ENCODE results near the gene ZNF710. TPM values are rescaled to one million over a fixed set of nuclear protein-coding genes. Genes with fewer than 3 reads are reported as not detected.

ZNF710 gene
- total RNA-seq, 3 donors from 2014 or later (not counting 1 experiment from before 2014, with no cell fraction given): 26.5 to 43.1 (median 26.6) TPM

DNA sequence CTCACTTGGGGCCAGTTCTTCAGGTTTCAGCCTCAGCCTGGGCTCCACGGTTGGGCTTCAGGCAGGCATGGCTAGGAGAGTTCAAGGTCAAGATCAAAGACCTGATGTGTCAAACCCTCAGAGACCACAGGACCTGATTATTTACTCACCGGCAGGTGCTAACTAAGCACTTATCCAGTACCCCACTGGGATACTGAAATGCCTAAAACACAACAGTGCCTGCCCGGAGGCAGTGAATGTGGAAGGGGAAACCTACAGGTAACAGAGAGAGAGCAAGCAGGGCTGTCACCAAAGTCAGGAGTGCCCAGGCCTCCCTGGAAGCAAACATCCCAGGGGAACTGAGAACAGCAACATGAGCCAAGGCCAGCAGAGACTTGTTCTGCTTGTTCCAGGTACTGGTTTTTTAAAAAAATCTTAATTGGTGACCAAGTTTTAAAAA, 94.4 kb downstream of the ZNF710 start:
- Histone ChIP-seq H3K27ac (ENCODE audit: low read length) (peak overlapping the region; percentile 90), H3K4me3 (ENCODE audit: low read length) (no peak overlapping the region), H3K36me3 (ENCODE audit: control insufficient read depth, insufficient read depth, low read length) (peaks cover 11% of the 10 kb centered on the region), H3K4me1 (ENCODE audit: control insufficient read depth, insufficient read depth, low read length) (peaks cover 62% of the 10 kb centered on the region), H3K27me3 (ENCODE audit: control insufficient read depth, insufficient read depth, low read length) (no peaks in the 10 kb centered on the region), H3K9me3 (ENCODE audit: control insufficient read depth, insufficient read depth, low read length) (no peaks in the 10 kb centered on the region)
- ATAC-seq: peak in 1 of 3 donors; percentile 5
- Mint-ChIP-seq H3K27ac (peak overlapping the region; percentile 94 to 100), H3K9me3 (no peaks in the 10 kb centered on the region), H3K36me3 (no peaks in the 10 kb centered on the region), H3K27me3 (ENCODE audit: low read depth in 2 of 2) (no peaks in the 10 kb centered on the region), H3K4me3 (peak overlapping the region; percentile 70), H3K4me1 (peaks cover 66 to 74% of the 10 kb centered on the region in 2 donors)
- intact Hi-C loops (cut with micrococcal nuclease): loop anchor here (5.0 kb wide), 1 partner anchor 137 kb away; the partner anchor contains the start of genes CIB1 and GDPGP1
- no peak for TF ChIP-seq CTCF (IDR thresholded peaks at IDR 0.05)
- 39% methylated on average over 3 of the region's 3 CpGs for WGBS (ENCODE audit: insufficient coverage)
- DNase-seq: peak in 1 of 2 donors; percentile 66

DNA sequence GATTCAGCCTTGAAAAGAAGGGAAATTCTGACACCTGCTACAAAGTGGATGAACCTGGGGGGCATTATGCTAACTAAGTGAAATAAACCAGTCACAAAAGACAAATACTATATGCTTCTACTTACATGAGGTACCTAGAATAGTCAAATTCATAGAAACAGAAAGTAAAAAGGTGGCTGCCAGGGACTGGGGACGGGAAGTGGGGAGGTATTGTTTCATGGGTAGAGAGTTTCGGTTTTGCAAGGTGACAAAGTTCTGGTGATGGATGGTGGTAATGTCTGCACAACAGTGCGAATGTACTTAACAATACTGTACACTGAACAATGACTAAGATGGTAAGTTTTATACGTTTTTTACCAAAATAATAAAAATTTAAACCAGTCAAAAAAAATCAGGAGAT, 96.4 kb downstream of the ZNF710 start:
- H3K27me3 ChIP-seq (ENCODE audit: control insufficient read depth, insufficient read depth, low read length): no peaks in the 10 kb centered on the region
- H3K4me1 ChIP-seq (ENCODE audit: control insufficient read depth, insufficient read depth, low read length): peaks cover 74% of the 10 kb centered on the region
- TF ChIP-seq CTCF (IDR thresholded peaks at IDR 0.05): no peak
- peaks cover 75 to 79% of the 10 kb centered on the region in 2 donors for H3K4me1 Mint-ChIP-seq
- H3K27ac ChIP-seq (ENCODE audit: low read length): peak overlapping the region; percentile 90
- 0% methylated on average over 2 of the region's 4 CpGs for WGBS (ENCODE audit: insufficient coverage)
- ATAC-seq (peak; percentile 70 to 81 (median 74)), DNase-seq (peak; percentile 43 to 88)
- H3K4me3 ChIP-seq (ENCODE audit: low read length): no peak overlapping the region
- H3K4me3 Mint-ChIP-seq: peak overlapping the region; percentile 90
- H3K27ac Mint-ChIP-seq: peak overlapping the region; percentile 94 to 100
- no peaks in the 10 kb centered on the region for H3K9me3 ChIP-seq (ENCODE audit: control insufficient read depth, insufficient read depth, low read length)
- H3K27me3 Mint-ChIP-seq (ENCODE audit: low read depth in 2 of 2): no peaks in the 10 kb centered on the region
- no peaks in the 10 kb centered on the region for H3K36me3 Mint-ChIP-seq
- intact Hi-C loops (cut with micrococcal nuclease): loop anchor here (2.0 to 5.0 kb wide), 2 partner anchors 59 to 135 kb away; partner anchors contain the start of genes CIB1 and GDPGP1
- no peaks in the 10 kb centered on the region for H3K9me3 Mint-ChIP-seq
- H3K36me3 ChIP-seq (ENCODE audit: control insufficient read depth, insufficient read depth, low read length): no peaks in the 10 kb centered on the region

DNA sequence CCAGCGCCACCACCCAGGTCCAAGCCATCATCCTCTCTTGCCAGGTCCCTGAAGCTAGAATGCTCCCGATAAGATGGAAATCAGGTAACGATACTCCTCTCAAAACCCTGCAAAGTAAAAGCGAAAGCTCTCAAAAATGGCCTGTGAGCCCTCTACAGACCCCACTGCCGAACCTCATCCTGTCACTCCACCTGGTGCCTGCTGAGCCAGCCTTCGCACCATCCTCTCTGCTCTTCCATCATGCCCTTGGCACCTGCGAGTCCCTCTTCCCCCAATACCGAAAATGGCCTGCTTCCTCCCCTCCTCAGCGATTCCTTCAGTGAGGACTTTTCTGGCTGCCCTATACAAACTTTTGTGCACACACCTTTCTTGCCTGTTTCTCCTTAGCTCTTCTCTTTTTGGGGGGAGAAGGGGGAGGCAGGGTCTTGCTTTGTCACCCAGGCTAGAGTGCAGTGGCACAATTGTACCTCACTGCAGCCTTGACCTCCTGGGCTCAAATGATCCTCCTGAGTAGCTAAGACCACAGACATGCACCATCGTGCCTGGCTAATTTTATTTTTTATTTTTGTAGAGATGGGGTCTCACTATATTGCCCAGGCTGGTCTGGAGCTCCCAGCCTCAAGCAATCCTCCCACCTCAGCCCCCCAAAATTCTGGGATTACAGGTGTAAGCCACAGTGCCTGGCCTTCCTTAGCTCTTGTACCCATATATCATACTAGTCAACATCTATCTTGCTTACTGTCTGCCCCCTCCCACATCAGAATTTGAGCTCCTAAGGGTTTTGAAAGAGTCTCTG, 98.1 kb downstream of the ZNF710 start:
- H3K27ac Mint-ChIP-seq: peak overlapping the region; percentile 94 to 100
- H3K4me3 ChIP-seq (ENCODE audit: low read length): peak overlapping the region; percentile 14
- intact Hi-C loops (cut with micrococcal nuclease): loop anchor here (5.0 kb wide), 1 partner anchor 133 kb away; the partner anchor contains the start of genes CIB1 and GDPGP1

More for the DNA sequence above, 98.1 kb downstream of the ZNF710 start:
- DNase-seq (peak in 1 of 2 donors; percentile 82), ATAC-seq (peak in 2 of 3 donors; percentile 19 to 22)
- Mint-ChIP-seq H3K4me3 (peak overlapping the region; percentile 90), H3K36me3 (no peaks in the 10 kb centered on the region), H3K4me1 (peaks cover 78 to 81% of the 10 kb centered on the region in 2 donors), H3K9me3 (no peaks in the 10 kb centered on the region), H3K27me3 (ENCODE audit: low read depth in 2 of 2) (no peaks in the 10 kb centered on the region)
- WGBS (ENCODE audit: insufficient coverage): 42% methylated on average over 9 of the region's 10 CpGs
- H3K4me1 ChIP-seq (ENCODE audit: control insufficient read depth, insufficient read depth, low read length): peaks cover 77% of the 10 kb centered on the region
- no peak for TF ChIP-seq CTCF (IDR thresholded peaks at IDR 0.05)
- H3K27ac ChIP-seq (ENCODE audit: low read length): peak overlapping the region; percentile 90
- no peaks in the 10 kb centered on the region for H3K27me3 ChIP-seq (ENCODE audit: control insufficient read depth, insufficient read depth, low read length)
- no peaks in the 10 kb centered on the region for H3K36me3 ChIP-seq (ENCODE audit: control insufficient read depth, insufficient read depth, low read length)
- H3K9me3 ChIP-seq (ENCODE audit: control insufficient read depth, insufficient read depth, low read length): no peaks in the 10 kb centered on the region
